Mesothelial cell of epicardium (in vitro differentiated cells): ENCODE results near the gene DENND11. TPM values are rescaled to one million over a fixed set of nuclear protein-coding genes. Genes with fewer than 3 reads are reported as not detected.

Experiments used
- DNase-seq, 2 experiments: peaks; one replicate each; pipeline ENCODE4 v3.0.0; 2021; ENCODE audit warnings: low spot score in 2 of 2; ENCODE audit not compliant: unreplicated experiment in 2 of 2
- H3K27ac Mint-ChIP-seq: 2 replicates; pipeline ENCODE4 v1.8.0; 2021; ENCODE audit warnings: mixed read lengths
- H3K27me3 Mint-ChIP-seq: 2 replicates; pipeline ENCODE4 v1.8.0; 2021; ENCODE audit warnings: low read depth, mixed read lengths
- H3K36me3 Mint-ChIP-seq: 2 replicates; pipeline ENCODE4 v1.8.0; 2021; ENCODE audit warnings: mixed read lengths
- H3K4me1 Mint-ChIP-seq: 2 replicates; pipeline ENCODE4 v1.8.0; 2021; ENCODE audit warnings: mixed read lengths
- H3K4me3 Mint-ChIP-seq: 2 replicates; pipeline ENCODE4 v1.8.0; 2021; ENCODE audit warnings: mild to moderate bottlenecking, moderate library complexity, mixed read lengths
- H3K9me3 Mint-ChIP-seq: 2 replicates; pipeline ENCODE4 v1.8.0; 2021; ENCODE audit warnings: mixed read lengths
- total RNA-seq: library from RNA; stranded (reverse); gene quantifications from 3 replicates; pipeline ENCODE4 v1.2.1, GENCODE V29; 2021
- TF ChIP-seq, protein P1 (sequence below): fragments of 200-600 bp; sonication (generic); IDR thresholded peaks from one replicate; pipeline ENCODE4 v1.5.0; 2021; ENCODE audit warnings: antibody characterized with exemption; ENCODE audit not compliant: unreplicated experiment

DENND11 gene
- total RNA-seq, 1 donor from 2014 or later, result 22.7 TPM

DNA sequence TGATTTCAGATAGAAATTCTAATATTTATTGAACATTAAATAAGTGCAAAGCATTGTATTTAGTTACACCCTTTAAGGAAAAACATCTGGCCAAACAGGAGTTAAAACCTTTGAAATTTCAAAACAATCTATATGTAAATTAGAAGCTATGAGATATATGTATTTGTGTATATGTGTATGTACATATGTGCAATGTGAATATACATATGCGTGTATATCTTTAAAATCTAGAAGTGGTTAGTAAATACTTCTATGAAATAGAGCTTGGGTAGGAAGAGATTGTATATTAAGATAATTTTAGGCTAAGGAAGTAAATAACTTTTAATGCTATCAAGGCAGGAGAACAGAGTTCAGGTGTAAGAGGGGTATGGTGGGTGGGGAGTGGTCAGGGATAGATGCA is 15.5 kb upstream of the DENND11 start:
- Mint-ChIP-seq H3K27me3 (peaks cover 1% of the 10 kb centered on the region), H3K36me3 (no peaks in the 10 kb centered on the region), H3K4me1 (no peaks in the 10 kb centered on the region), H3K4me3 (no peak overlapping the region), H3K9me3 (no peaks in the 10 kb centered on the region), H3K27ac (no peak overlapping the region)
- DNase-seq, result no peak
- TF ChIP-seq, protein P1, sequence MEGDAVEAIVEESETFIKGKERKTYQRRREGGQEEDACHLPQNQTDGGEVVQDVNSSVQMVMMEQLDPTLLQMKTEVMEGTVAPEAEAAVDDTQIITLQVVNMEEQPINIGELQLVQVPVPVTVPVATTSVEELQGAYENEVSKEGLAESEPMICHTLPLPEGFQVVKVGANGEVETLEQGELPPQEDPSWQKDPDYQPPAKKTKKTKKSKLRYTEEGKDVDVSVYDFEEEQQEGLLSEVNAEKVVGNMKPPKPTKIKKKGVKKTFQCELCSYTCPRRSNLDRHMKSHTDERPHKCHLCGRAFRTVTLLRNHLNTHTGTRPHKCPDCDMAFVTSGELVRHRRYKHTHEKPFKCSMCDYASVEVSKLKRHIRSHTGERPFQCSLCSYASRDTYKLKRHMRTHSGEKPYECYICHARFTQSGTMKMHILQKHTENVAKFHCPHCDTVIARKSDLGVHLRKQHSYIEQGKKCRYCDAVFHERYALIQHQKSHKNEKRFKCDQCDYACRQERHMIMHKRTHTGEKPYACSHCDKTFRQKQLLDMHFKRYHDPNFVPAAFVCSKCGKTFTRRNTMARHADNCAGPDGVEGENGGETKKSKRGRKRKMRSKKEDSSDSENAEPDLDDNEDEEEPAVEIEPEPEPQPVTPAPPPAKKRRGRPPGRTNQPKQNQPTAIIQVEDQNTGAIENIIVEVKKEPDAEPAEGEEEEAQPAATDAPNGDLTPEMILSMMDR, result no peak

DNA sequence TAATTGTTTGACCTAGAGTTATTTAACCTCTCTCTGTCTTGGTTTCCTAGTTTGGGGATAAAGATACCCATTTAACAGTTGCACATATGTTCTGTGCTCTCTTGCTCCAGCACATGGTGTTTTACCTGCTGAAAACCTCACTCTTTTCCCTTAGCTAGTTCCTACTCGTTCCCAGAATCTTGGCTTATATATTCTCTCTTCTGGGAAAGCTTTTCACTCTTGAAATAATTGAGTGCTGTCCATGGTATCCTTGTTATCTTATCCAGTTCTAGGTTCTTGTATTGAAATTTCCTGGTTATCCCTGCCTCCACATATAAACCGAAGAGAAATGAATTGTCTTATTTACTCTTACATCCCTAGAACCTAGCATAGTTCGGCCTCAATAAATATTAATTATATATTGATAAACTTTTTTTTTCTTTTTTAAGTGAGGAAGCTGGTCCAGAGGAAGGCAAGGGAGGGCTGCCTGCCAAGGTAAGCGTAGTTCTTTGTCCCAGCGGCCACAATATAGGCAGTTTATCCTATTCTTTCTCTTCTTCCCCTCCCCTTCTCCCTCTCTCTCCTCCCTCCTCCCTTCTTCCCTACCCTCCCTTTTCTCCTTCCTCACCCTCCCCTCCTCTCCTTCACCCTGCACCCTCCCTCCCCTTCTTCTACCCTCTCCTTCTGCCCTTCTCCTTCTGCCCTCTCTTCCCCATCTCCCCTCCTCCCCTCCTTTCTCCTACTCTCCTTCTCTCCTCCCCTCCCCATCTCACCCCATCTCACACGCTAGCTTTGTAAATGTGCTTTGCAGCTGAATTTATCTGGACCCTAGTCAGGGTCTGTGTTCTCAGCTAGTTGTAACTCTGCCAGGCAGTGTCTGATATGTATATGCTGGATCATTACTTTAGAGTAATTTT is 14.1 kb upstream of the DENND11 start:
- Mint-ChIP-seq H3K27me3 (peaks cover 1% of the 10 kb centered on the region), H3K36me3 (no peaks in the 10 kb centered on the region), H3K9me3 (no peaks in the 10 kb centered on the region), H3K4me1 (no peaks in the 10 kb centered on the region), H3K27ac (no peak overlapping the region), H3K4me3 (no peak overlapping the region)
- no peak for DNase-seq
- TF ChIP-seq, protein P1, result no peak

DNA sequence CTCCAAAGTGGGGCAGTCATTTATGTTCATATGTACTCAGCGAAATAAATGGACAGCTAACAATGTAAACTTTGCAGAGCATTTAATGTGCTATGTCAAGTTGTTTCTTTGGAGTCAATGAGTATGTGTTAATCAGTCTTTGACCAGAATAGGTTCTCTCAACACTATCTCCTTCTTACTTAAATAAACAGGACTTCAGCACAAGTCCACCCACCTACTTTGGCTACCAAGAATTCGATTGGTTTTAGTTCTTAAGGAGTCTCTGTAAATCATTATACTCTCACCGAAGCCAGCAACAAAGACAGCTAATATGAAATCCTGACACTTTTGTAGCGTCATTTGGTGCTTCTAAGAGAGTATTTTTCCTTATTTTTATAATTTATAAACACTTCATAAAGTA is 13.1 kb upstream of the DENND11 start:
- Mint-ChIP-seq H3K4me3 (no peak overlapping the region), H3K36me3 (no peaks in the 10 kb centered on the region), H3K4me1 (no peaks in the 10 kb centered on the region), H3K27ac (no peak overlapping the region), H3K9me3 (no peaks in the 10 kb centered on the region), H3K27me3 (peaks cover 1% of the 10 kb centered on the region)
- no peak for DNase-seq
- TF ChIP-seq, protein P1, result no peak

DNA sequence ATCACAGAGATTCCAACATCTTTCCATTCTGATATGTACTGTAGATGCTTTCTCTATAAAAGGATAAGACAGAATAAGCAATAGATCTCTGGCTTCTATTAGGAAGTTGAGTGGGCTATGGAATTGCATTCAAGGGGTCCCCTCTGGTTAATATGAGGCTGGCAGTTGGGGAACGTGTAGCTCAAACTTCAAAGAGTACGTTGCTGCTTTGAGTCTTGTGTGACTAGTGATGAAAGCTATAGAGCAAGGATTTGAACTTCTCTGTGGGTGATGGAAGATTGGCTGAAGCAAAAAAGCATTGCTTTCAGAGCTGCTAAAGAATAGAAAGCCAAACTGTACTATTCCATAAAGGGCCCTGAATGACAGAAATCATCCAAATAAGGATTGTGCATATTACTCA is 12.6 kb upstream of the DENND11 start:
- Mint-ChIP-seq H3K27ac (no peak overlapping the region), H3K4me3 (no peak overlapping the region), H3K36me3 (no peaks in the 10 kb centered on the region), H3K27me3 (peaks cover 1% of the 10 kb centered on the region), H3K9me3 (no peaks in the 10 kb centered on the region), H3K4me1 (no peaks in the 10 kb centered on the region)
- TF ChIP-seq, protein P1, result no peak
- no peak for DNase-seq

DNA sequence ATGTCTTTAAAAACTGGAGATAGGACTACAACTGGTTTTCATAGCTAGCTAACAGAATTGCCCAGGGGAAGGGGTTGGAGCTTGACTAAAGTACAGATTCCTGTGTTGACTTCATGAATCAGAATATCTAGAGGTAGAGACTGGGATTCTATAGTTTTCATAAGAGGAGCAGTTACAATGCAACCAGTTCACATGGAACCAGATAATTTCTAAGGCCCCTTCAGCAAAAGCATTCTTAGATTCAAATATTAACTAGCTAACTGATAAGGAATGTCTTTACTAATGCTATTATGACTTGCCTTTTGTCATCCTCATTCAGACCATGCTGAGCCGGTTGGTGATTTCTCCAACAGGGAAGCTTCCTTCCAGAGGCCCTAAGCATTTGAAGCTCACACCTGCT is 11.9 kb upstream of the DENND11 start:
- Mint-ChIP-seq H3K4me1 (no peaks in the 10 kb centered on the region), H3K9me3 (no peaks in the 10 kb centered on the region), H3K4me3 (no peak overlapping the region), H3K27me3 (peaks cover 1% of the 10 kb centered on the region), H3K27ac (no peak overlapping the region), H3K36me3 (no peaks in the 10 kb centered on the region)
- TF ChIP-seq, protein P1, result no peak
- no peak for DNase-seq
